ENCODE data around the gene ZNF444. TPM values are rescaled to one million over a fixed set of nuclear protein-coding genes. Genes with fewer than 3 reads are reported as not detected.

Gene ZNF444
- total and polyA plus RNA-seq, 2 donors from 2014 or later: 28.4 to 39.6 TPM

DNA sequence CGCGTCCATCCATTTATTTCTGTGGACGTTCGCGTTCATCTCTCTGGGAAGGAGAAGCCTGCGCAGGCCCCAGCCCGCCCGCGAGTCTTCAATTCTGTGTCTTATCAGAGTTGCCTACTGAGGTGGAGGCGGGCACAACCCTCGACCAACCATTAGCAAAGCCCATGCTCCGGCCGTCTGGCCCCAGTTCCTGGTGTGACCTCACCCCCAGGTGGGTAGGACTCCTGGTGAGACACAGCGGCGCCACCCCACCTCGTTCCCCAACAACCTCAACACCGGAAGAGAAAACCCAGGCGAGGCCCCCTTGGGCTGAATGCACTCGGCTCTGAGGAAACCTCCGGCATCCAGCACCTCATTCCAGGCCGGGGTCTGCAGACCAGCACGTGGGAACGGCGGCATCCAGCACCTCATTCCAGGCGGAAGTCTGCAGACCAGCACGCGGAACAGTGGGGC is 34.7 kb upstream of the ZNF444 start:
- FAIRE-seq (no peak), DNase-seq (no peak)
- intact Hi-C loops (cut with DNase I): loop anchor here (10.0 kb wide), 1 partner anchor 48 kb away; no protein-coding TSS in a partner anchor
- Histone ChIP-seq H3K27me3 (ENCODE audit: control insufficient read depth, insufficient read depth, low read length) (no peaks in the 10 kb centered on the region), H3K36me3 (ENCODE audit: control insufficient read depth in 2 of 3, insufficient read depth in 3 of 3, low read length in 3 of 3) (peaks cover 0 to 2% (median under 1%) of the 10 kb centered on the region in 3 donors), H3K9ac (ENCODE audit: low read length in 3 of 3) (no peak overlapping the region), H3K9me3 (ENCODE audit: control insufficient read depth in 2 of 3, insufficient read depth in 1 of 3, low read length in 3 of 3) (no peaks in the 10 kb centered on the region), H3K4me1 (ENCODE audit: control insufficient read depth in 2 of 3, insufficient read depth in 2 of 3, low read depth in 1 of 3, low read length in 3 of 3) (peaks cover 0 to 30% (median 19%) of the 10 kb centered on the region in 3 donors), H3K4me3 (ENCODE audit: low read length in 3 of 3) (no peak overlapping the region), H3K27ac (ENCODE audit: low read depth in 2 of 2, low read length in 2 of 2) (no peak overlapping the region)
- TF ChIP-seq, protein P1, sequence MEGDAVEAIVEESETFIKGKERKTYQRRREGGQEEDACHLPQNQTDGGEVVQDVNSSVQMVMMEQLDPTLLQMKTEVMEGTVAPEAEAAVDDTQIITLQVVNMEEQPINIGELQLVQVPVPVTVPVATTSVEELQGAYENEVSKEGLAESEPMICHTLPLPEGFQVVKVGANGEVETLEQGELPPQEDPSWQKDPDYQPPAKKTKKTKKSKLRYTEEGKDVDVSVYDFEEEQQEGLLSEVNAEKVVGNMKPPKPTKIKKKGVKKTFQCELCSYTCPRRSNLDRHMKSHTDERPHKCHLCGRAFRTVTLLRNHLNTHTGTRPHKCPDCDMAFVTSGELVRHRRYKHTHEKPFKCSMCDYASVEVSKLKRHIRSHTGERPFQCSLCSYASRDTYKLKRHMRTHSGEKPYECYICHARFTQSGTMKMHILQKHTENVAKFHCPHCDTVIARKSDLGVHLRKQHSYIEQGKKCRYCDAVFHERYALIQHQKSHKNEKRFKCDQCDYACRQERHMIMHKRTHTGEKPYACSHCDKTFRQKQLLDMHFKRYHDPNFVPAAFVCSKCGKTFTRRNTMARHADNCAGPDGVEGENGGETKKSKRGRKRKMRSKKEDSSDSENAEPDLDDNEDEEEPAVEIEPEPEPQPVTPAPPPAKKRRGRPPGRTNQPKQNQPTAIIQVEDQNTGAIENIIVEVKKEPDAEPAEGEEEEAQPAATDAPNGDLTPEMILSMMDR (IDR thresholded peaks at IDR 0.05; ENCODE audit: borderline replicate concordance, extremely low read depth, insufficient read depth): no peak

DNA sequence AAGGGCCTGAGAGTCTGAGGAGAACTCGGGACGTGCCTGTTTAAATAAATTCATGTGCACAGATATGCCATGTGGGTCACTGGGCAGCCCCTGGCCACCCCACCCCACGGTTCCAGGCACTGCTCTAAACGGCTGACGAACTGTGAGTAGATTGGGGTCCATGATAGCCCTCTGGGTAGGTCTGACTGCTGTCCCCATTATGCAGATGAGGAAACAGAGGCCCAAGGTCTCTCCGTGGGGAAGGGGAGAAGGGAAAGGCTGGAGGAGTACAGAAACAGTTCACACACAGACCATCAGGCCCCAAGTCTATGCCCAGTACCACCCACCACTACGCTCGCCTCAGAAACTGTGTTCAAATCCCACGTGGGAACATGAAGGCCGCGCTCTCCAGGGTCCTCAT is 34.1 kb upstream of the ZNF444 start:
- Histone ChIP-seq H3K27me3 (ENCODE audit: control insufficient read depth, insufficient read depth, low read length) (no peaks in the 10 kb centered on the region), H3K4me3 (ENCODE audit: low read length in 3 of 3) (no peak overlapping the region), H3K9me3 (ENCODE audit: control insufficient read depth in 2 of 3, insufficient read depth in 1 of 3, low read length in 3 of 3) (no peaks in the 10 kb centered on the region), H3K27ac (ENCODE audit: low read depth in 2 of 2, low read length in 2 of 2) (no peak overlapping the region), H3K36me3 (ENCODE audit: control insufficient read depth in 2 of 3, insufficient read depth in 3 of 3, low read length in 3 of 3) (peaks cover 0 to 2% (median 0%) of the 10 kb centered on the region in 3 donors), H3K4me1 (ENCODE audit: control insufficient read depth in 2 of 3, insufficient read depth in 2 of 3, low read depth in 1 of 3, low read length in 3 of 3) (peaks cover 0 to 35% (median 25%) of the 10 kb centered on the region in 3 donors), H3K9ac (ENCODE audit: low read length in 3 of 3) (no peak overlapping the region)
- TF ChIP-seq, protein P1 (IDR thresholded peaks at IDR 0.05; ENCODE audit: borderline replicate concordance, extremely low read depth, insufficient read depth): no peak
- DNase-seq: no peak
- intact Hi-C loops (cut with DNase I): loop anchor here (10.0 kb wide), 1 partner anchor 48 kb away; no protein-coding TSS in a partner anchor
- FAIRE-seq: no peak

DNA sequence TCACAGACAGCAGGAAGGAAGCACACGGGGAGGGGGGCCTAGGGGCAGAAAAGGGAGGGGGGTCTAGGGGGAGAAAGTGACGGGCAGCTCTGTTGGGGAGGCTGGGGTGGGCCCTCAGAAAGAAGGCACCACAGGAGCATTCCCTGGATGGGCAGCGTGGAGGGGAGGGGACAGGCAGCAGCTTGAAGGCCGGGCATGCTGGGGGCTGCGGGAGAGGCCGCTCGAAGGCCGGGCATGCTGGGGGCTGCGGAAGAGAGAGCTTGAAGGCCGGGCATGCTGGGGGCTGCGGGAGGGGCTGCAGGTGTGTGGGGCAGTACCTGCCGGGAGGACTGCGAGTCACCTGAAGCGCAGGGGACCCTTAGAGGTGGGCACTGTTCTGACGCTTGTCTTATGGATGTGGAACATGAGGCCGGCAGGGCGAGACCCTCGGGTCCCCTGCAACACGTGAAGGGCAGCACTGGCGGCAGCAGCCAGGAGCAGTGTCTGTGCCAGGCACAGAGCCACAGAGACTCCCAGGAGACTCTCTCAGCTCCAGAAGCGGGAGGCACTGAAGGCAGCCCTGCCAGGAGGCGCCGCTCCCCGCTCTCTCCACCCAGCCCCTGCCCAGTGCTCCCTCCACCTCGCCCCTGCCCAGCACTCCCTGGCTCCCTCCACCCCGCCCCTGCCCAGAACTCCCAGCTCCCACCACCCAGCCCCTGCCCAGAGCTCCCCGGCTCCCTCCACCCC is 33.3 kb upstream of the ZNF444 start:
- Histone ChIP-seq H3K27ac (ENCODE audit: low read depth in 2 of 2, low read length in 2 of 2) (no peak overlapping the region), H3K9me3 (ENCODE audit: control insufficient read depth in 2 of 3, insufficient read depth in 1 of 3, low read length in 3 of 3) (no peaks in the 10 kb centered on the region), H3K9ac (ENCODE audit: low read length in 3 of 3) (no peak overlapping the region), H3K4me3 (ENCODE audit: low read length in 3 of 3) (no peak overlapping the region), H3K36me3 (ENCODE audit: control insufficient read depth in 2 of 3, insufficient read depth in 3 of 3, low read length in 3 of 3) (peaks cover 0 to 2% (median 0%) of the 10 kb centered on the region in 3 donors), H3K27me3 (ENCODE audit: control insufficient read depth, insufficient read depth, low read length) (no peaks in the 10 kb centered on the region), H3K4me1 (ENCODE audit: control insufficient read depth in 2 of 3, insufficient read depth in 2 of 3, low read depth in 1 of 3, low read length in 3 of 3) (peaks cover 0 to 42% (median 30%) of the 10 kb centered on the region in 3 donors)
- intact Hi-C loops (cut with DNase I): loop anchor here (10.0 kb wide), 1 partner anchor 47 kb away; no protein-coding TSS in a partner anchor
- DNase-seq (no peak), FAIRE-seq (no peak)
- TF ChIP-seq, protein P1 (IDR thresholded peaks at IDR 0.05; ENCODE audit: borderline replicate concordance, extremely low read depth, insufficient read depth): no peak
